ENCODE results near the gene EFCAB6.

The EFCAB6 gene

GRCh38 chr22:43749473-43749872 lies 62.6 kb downstream of the EFCAB6 start:
- DNase-seq (ENCODE audit: low read depth) = no peak

- DNase-seq (ENCODE audit: low read depth) = no peak
These were observed 64.2 kb downstream of the EFCAB6 start for GRCh38 chr22:43747877-43748276.

GRCh38 chr22:43747058-43747457 lies 65.0 kb downstream of the EFCAB6 start:
- DNase-seq (ENCODE audit: low read depth) = no peak

- no peak for DNase-seq (ENCODE audit: low read depth)
These were observed 66.2 kb downstream of the EFCAB6 start for GRCh38 chr22:43745783-43746356.

- DNase-seq (ENCODE audit: low read depth) = no peak
These were observed 66.7 kb downstream of the EFCAB6 start for GRCh38 chr22:43745411-43745770.

GRCh38 chr22:43744700-43745410 lies 67.2 kb downstream of the EFCAB6 start:
- no peak for DNase-seq (ENCODE audit: low read depth)

GRCh38 chr22:43743929-43744643 lies 68.0 kb downstream of the EFCAB6 start:
- no peak for DNase-seq (ENCODE audit: low read depth)

- no peak for DNase-seq (ENCODE audit: low read depth)
These were observed 69.0 kb downstream of the EFCAB6 start for GRCh38 chr22:43743131-43743530.

GRCh38 chr22:43742154-43742950 lies 69.8 kb downstream of the EFCAB6 start:
- no peak for DNase-seq (ENCODE audit: low read depth)

GRCh38 chr22:43740587-43741270 lies 71.4 kb downstream of the EFCAB6 start:
- DNase-seq (ENCODE audit: low read depth) = no peak

- DNase-seq (ENCODE audit: low read depth) = no peak
These were observed 72.2 kb downstream of the EFCAB6 start for GRCh38 chr22:43739851-43740379.

- DNase-seq (ENCODE audit: low read depth) = no peak
These were observed 74.8 kb downstream of the EFCAB6 start for GRCh38 chr22:43737150-43737828.

GRCh38 chr22:43736651-43737050 lies 75.5 kb downstream of the EFCAB6 start:
- no peak for DNase-seq (ENCODE audit: low read depth)

- DNase-seq (ENCODE audit: low read depth) = no peak
These were observed 77.5 kb downstream of the EFCAB6 start for GRCh38 chr22:43734370-43735150.

- DNase-seq (ENCODE audit: low read depth) = no peak
These were observed 79.0 kb downstream of the EFCAB6 start for GRCh38 chr22:43733138-43733537.

- no peak for DNase-seq (ENCODE audit: low read depth)
These were observed 80.1 kb downstream of the EFCAB6 start for GRCh38 chr22:43731988-43732387.

GRCh38 chr22:43726964-43727543 lies 85.1 kb downstream of the EFCAB6 start:
- no peak for DNase-seq (ENCODE audit: low read depth)

- DNase-seq (ENCODE audit: low read depth) = no peak
These were observed 85.8 kb downstream of the EFCAB6 start for GRCh38 chr22:43726322-43726721.

- no peak for DNase-seq (ENCODE audit: low read depth)
These were observed 88.3 kb downstream of the EFCAB6 start for GRCh38 chr22:43723816-43724215.

- no peak for DNase-seq (ENCODE audit: low read depth)
These were observed 89.7 kb downstream of the EFCAB6 start for GRCh38 chr22:43722444-43722843.
